Esophagus muscularis mucosa (tissue), 4 donors: Measurements from ENCODE around the gene ADAT1. TPM values are rescaled to one million over a fixed set of nuclear protein-coding genes. Genes with fewer than 3 reads are reported as not detected.

Experiments used
- DNase-seq: peaks from one replicate; pipeline ENCODE4 v3.0.0-alpha.2; 2017; ENCODE audit errors: extremely low spot score
- H3K27ac ChIP-seq, 4 donors: fragments of 200-600 bp; sonication (generic); replicated peaks in 1 of 4; 1 replicate in 3 of 4; 2 replicates in 1 of 4; pipeline ENCODE4 v1.5.1; 2016 to 2019; ENCODE audit warnings: mild to moderate bottlenecking in 1 of 4
- H3K27me3 ChIP-seq, 4 donors: fragments of 200-600 bp; sonication (generic); one replicate each; pipeline versions ENCODE4 v1.5.1 to v1.6.0; 2016 to 2019
- H3K36me3 ChIP-seq, 4 donors: fragments of 200-600 bp; sonication (generic); one replicate each; pipeline ENCODE4 v1.5.1; 2016 to 2019
- H3K4me1 ChIP-seq, 4 donors: fragments of 200-600 bp; sonication (generic); one replicate each; pipeline ENCODE4 v1.5.1; 2016 to 2019
- H3K4me3 ChIP-seq, 4 donors: fragments of 200-600 bp; sonication (generic); 1 replicate in 2 of 4; 2 replicates in 2 of 4; pipeline ENCODE4 v1.5.1; 2016 to 2019; ENCODE audit warnings: mild to moderate bottlenecking in 4 of 4, moderate library complexity in 1 of 4
- H3K9me3 ChIP-seq, 4 donors: fragments of 200-600 bp; sonication (generic); 1 replicate in 3 of 4; 2 replicates in 1 of 4; pipeline ENCODE4 v1.5.1; 2016 to 2019
- CTCF ChIP-seq, 3 experiments: fragments of 200-600 bp in 2 of 3; fragments of 450-650 bp in 1 of 3; sonication (generic) in 2 of 3; IDR thresholded peaks; one replicate each; pipeline ENCODE4 v1.5.1; 2017 to 2019; ENCODE audit warnings: antibody characterized with exemption in 3 of 3, mild to moderate bottlenecking in 2 of 3, moderate library complexity in 1 of 3
- EP300 ChIP-seq: sonication (generic); formaldehyde crosslinking; IDR thresholded peaks from one replicate; pipeline ENCODE4 v1.6.1; 2017; ENCODE audit warnings: antibody characterized with exemption
- POLR2A ChIP-seq: fragments of 450-650 bp; IDR thresholded peaks from one replicate; pipeline ENCODE4 v1.6.1; 2017; ENCODE audit warnings: antibody characterized with exemption, moderate library complexity, mild to moderate bottlenecking, low read depth
- POLR2AphosphoS5 ChIP-seq, 2 donors: sonication (generic); formaldehyde crosslinking; IDR thresholded peaks; one replicate each; pipeline ENCODE4 v1.6.1; 2017; ENCODE audit warnings: antibody characterized with exemption in 2 of 2
- WGBS: methylation state at CpG from one replicate; pipeline ENCODE4 v1.1.5; 2018; 5-methylcytosine and 5-hydroxymethylcytosine counted together
- intact Hi-C: fragments of 100-400 bp; cut with DNase I; formaldehyde crosslinking; loops from one replicate; pipeline ENCODE4 v1.15.1; 2023
- total RNA-seq, 4 donors: library from RNA; depleted of rRNA; stranded (reverse); fragments of >200 nt; gene quantifications; one replicate each; pipeline versions ENCODE4 v1.1.0 to v1.2.1, GENCODE V29; 2016

The ADAT1 gene
- total RNA-seq, 4 donors from 2014 or later, result 17.0 to 33.6 (median 22.7) TPM

GRCh38 chr16:75626806-75627205 is 3.7 kb upstream of the ADAT1 start:
- no peak overlapping the region for H3K27ac ChIP-seq
- 83% methylated on average over 4 of the region's 4 CpGs for WGBS
- H3K9me3 ChIP-seq, result no peaks in the 10 kb centered on the region
- peaks cover 48 to 67% (median 62%) of the 10 kb centered on the region in 4 donors for H3K36me3 ChIP-seq
- no peak overlapping the region for H3K4me3 ChIP-seq
- DNase-seq, result no peak
- H3K27me3 ChIP-seq, result no peaks in the 10 kb centered on the region
- H3K4me1 ChIP-seq, result peaks cover 8 to 14% (median 10%) of the 10 kb centered on the region in 4 donors
- TF ChIP-seq POLR2A (no peak), EP300 (no peak), CTCF (IDR thresholded peaks at IDR 0.05) (no peak), POLR2AphosphoS5 (IDR thresholded peaks at IDR 0.05) (no peak)
- intact Hi-C loops, result loop anchor here (10.0 kb wide), 1 partner anchor 152 kb away; no protein-coding TSS in a partner anchor

GRCh38 chr16:75624921-75625334 is 1.8 kb upstream of the ADAT1 start:
- Histone ChIP-seq H3K9me3 (no peaks in the 10 kb centered on the region), H3K4me3 (no peak overlapping the region), H3K36me3 (peaks cover 32 to 55% (median 49%) of the 10 kb centered on the region in 4 donors), H3K4me1 (peaks cover 14 to 32% (median 19%) of the 10 kb centered on the region in 4 donors), H3K27ac (no peak overlapping the region), H3K27me3 (no peaks in the 10 kb centered on the region)
- TF ChIP-seq CTCF (IDR thresholded peaks at IDR 0.05) (no peak), POLR2A (no peak), EP300 (no peak), POLR2AphosphoS5 (IDR thresholded peaks at IDR 0.05) (no peak)
- no peak for DNase-seq
- 82% methylated on average over 4 of the region's 4 CpGs for WGBS
- intact Hi-C loops, result loop anchor here (10.0 kb wide), 1 partner anchor 150 kb away; no protein-coding TSS in a partner anchor

- intact Hi-C loops, result loop anchor here (10.0 kb wide), 1 partner anchor 146 kb away; no protein-coding TSS in a partner anchor
- WGBS, result 12% methylated on average over 2 of the region's 2 CpGs
- H3K27ac ChIP-seq, result no peak overlapping the region
- no peak for DNase-seq
- H3K27me3 ChIP-seq, result no peaks in the 10 kb centered on the region
- no peak overlapping the region for H3K4me3 ChIP-seq
- H3K4me1 ChIP-seq, result peaks cover 14 to 32% (median 19%) of the 10 kb centered on the region in 4 donors
- H3K9me3 ChIP-seq, result no peaks in the 10 kb centered on the region
- TF ChIP-seq POLR2AphosphoS5 (IDR thresholded peaks at IDR 0.05), result no peak
- peak in 2 of 3 experiments; percentile 7 to 9 for TF ChIP-seq CTCF (IDR thresholded peaks at IDR 0.05)
- H3K36me3 ChIP-seq, result peaks cover 9 to 55% (median 49%) of the 10 kb centered on the region in 4 donors
Measured at GRCh38 chr16:75621170-75621477, 2.0 kb downstream of the ADAT1 start.

GRCh38 chr16:75620326-75621169 is 2.5 kb downstream of the ADAT1 start:
- intact Hi-C loops, result loop anchor here (10.0 kb wide), 1 partner anchor 146 kb away; no protein-coding TSS in a partner anchor
- Histone ChIP-seq H3K36me3 (peaks cover 9 to 55% (median 50%) of the 10 kb centered on the region in 4 donors), H3K27ac (no peak overlapping the region), H3K4me1 (peaks cover 14 to 32% (median 19%) of the 10 kb centered on the region in 4 donors), H3K4me3 (no peak overlapping the region), H3K27me3 (no peaks in the 10 kb centered on the region), H3K9me3 (no peaks in the 10 kb centered on the region)
- TF ChIP-seq EP300 (no peak), POLR2AphosphoS5 (IDR thresholded peaks at IDR 0.05) (no peak), POLR2A (no peak), CTCF (IDR thresholded peaks at IDR 0.05) (no peak)
- 89% methylated on average over 19 of the region's 20 CpGs for WGBS
- DNase-seq, result no peak
